Activated CD8-positive, alpha-beta memory T cell treated with anti-CD3 and anti-CD28 coated beads, Interleukin-2, amount 50 U/mL, for 24 hours (primary cell): Measurements from ENCODE around the gene CREG2.

Experiments
- DNase-seq: peaks from one replicate; pipeline ENCODE4 v3.0.0-alpha.2; 2020; ENCODE audit errors: extremely low read depth

The CREG2 gene

DNA sequence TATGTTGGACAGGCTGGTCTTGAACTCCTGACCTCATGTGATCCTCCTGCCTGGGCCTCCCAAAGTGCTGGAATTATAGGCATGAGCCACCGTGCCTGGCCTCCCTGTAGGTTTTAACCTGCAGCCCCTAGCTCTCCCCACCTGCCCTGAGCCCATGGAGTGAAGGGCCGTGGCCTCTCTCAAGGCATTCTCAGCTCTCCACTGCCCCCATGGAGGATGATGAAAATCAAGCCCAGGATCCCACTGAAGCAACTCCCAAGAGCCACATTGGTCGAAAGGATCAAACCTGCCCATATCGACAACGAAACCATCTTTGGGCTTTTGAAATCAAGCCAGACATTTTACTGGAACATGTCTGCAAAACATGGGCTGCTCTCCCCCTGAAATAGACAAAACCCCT lies 22.4 kb upstream of the CREG2 start:
- no peak for DNase-seq

DNA sequence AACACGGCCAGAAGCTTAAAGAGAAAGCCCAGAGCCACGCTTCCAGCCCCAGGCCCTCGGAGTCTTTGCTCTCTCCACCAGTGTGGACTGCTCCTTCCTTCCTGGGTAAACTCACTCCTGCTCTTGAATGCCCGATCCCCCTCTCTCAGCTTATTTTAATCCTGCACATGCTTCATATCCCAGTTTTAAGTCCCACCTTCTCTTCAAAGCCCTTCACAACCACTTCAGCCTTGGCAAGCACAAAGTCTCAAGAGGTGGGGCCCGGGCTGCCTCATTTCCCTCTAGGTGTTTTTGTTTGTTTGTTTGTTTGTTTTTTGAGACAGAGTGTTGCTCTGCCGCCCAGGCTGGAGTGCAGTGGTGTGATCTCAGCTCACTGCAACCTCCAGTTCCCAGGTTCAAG lies 21.6 kb upstream of the CREG2 start:
- DNase-seq = no peak

GRCh38 chr2:101405351-101405899 lies 18.1 kb upstream of the CREG2 start:
- no peak for DNase-seq

DNA sequence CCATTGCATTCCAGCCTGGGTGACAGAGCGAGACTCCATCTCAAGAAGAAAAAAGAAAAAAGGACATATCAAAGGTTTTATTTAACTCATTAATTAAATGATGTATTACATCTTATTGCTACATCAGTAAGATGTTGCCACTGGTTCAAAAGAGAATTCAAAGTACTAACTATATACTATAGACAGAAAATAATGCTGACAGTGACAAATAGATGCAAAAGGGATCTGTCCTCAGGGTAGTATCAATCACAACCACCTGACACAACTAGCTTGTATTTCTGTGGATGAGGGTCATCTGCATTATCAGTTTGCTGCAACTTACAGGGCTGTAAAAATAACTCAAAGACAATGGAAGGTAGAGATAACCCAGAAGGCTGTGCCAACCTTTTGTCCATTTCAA lies 16.4 kb upstream of the CREG2 start:
- DNase-seq = no peak

DNA sequence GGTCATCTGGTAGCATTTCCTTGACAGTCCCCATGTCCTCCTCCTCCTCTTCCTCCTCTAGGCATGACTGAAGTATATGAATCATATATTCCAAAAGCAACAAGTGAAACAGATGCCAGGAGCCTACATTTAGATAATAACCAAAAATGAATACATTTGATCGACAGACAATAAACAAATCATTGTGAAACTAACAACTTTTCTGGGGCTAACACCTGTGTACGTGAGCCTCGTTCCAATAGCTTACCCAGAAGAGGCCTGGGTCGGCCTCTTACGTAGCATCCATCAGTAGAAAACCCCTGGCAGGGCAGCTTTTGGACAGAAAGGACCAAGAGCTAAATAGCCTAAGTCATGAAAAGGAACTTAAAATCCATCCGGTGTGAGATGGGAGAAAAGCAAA lies 15.3 kb upstream of the CREG2 start:
- DNase-seq = no peak

- DNase-seq = no peak
These were observed 14.6 kb upstream of the CREG2 start for GRCh38 chr2:101401906-101402305.

DNA sequence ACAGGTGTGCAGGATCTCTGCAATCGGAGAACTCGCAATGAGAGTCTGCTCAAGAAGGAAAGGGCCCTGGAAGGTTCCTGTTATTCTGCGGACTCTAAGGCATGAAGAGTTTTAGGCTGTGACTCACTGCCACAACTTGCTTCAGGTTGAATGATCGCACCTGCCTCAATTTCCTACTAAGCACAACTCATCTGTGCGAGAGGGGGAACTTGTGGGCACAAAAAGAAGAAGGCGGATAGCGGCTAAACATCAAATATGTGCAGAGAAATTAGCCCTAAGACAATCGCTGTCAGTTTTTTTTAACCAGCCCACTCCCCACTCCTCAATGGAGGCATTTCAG lies 14.0 kb upstream of the CREG2 start:
- DNase-seq = no peak

- no peak for DNase-seq
These were observed 13.4 kb upstream of the CREG2 start for GRCh38 chr2:101400506-101401325.

DNA sequence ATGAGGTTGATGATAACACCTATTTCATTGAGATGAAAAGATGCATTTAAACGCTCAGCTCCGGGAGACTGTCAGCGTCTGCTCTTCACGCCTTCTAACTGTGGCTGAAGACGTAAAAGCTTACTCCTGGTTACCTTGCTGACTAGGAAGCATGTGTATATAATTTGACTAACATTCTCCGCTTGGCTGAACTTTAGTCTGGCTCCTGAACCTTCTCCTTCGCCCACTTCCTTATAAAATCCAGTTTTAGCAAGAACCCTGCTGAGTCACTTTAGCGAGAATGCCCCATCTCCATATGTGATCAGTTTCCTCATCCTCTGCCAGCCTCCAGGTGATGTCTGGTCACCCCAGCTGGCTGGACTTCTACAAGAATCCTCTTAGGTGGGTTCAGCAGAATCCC lies 12.7 kb upstream of the CREG2 start:
- no peak for DNase-seq

DNA sequence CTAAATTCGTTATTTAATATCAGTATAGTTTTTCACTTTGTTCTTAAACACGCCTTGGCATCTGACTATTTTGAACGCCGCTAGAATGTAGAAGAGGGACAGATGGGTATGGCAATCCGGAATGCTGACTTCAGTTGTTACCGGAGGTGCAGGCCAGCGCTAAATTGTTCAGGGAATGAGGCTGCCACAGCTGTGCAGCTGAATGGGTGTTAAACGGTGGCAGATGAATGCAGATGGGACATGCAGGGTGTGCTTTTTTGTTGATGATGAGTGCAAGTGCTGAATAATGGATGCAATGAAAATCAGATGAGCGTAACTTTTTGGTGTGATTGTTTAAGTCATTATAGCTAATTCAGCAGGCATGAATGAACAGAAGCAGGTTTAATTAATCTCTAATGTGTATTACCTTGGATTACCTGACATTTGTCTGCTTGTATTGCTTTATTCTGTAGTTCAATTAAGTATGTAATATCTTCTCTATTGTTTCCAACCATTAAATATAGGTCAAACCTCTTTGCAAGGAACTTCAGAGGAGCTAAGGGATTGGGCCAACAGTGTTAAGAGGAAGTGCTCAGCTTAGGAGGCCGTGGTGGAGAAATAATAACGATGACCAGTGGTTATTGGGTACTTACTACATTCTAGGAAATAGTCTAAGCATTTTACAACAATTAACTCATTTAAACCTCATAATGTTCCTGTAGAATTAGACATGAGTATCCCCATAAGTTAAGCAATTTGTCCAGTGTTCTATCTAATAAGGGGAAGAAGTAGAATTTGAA lies 11.9 kb upstream of the CREG2 start:
- no peak for DNase-seq

GRCh38 chr2:101398116-101398821 lies 11.0 kb upstream of the CREG2 start:
- DNase-seq = no peak

- DNase-seq = no peak
These were observed 9.0 kb upstream of the CREG2 start for GRCh38 chr2:101396316-101396717.

- DNase-seq = no peak
These were observed 8.4 kb upstream of the CREG2 start for GRCh38 chr2:101395545-101396315.

DNA sequence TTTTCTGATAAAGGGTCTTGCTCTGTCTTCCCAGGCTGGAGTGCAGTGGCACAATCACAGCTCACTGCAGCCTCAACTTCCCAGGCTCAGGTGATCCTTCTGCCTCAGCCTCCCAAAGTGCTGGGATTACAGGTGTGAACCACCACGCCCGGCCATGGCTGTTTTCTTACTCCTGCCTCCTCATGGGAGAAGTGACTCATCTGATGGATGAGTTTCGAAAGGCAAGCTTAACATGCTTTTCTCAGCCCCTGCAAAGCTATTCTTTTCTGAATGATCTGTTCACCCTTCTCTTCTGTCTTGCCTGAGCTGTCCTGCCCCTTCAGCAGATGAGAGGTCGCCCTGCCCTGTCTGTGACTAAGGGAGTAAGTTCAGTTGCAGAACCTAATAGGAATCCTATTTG lies 929 bp upstream of the CREG2 start:
- DNase-seq = no peak

GRCh38 chr2:101386599-101387150 lies 628 bp downstream of the CREG2 start:
- no peak for DNase-seq

DNA sequence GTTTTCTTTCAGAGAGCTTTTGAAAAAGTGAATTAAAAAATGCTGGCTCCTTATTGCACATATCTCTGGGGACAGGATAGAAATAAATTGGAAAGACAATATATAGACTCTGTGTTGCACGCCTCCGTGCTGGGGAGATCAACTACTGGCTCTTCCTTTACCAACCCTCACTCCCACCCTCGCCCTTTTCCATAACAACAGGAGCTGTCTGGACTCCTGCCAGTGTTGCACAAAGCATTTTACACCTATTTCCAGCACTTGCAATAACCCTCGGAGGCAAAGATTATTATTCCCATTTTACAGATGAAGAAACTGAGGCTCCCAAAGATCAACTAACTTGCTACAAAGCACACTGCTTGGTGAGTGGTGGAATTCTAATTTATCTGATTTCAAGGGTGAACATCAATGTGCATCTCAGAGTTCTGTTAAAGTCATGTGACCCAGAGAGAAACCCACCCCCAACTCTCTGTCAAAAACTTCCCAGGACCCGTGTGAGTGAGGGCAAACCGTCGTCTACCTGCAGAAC lies 4.2 kb downstream of the CREG2 start:
- no peak for DNase-seq

GRCh38 chr2:101382442-101382841 lies 4.9 kb downstream of the CREG2 start:
- DNase-seq = no peak

GRCh38 chr2:101380376-101380775 lies 6.9 kb downstream of the CREG2 start:
- no peak for DNase-seq

DNA sequence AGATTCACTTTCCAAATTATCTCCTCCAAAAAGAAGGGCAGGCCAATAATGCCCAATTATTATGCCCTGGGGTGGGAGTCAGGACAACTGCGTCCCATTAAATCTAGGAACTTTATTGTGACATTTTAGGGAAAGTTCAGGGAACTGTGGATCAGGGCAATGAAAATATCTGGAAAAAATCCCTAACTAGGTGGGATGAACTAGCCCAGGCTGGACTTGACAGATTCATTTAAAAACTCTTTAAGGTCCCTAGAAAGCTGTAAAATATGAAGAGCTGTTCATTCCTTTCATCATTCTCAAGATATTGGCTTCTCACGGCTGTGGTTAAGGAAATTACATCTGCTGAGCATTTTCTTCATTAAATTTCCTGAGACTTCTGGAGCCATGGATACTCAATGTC lies 8.2 kb downstream of the CREG2 start:
- no peak for DNase-seq

GRCh38 chr2:101375653-101376052 lies 11.7 kb downstream of the CREG2 start:
- no peak for DNase-seq
